ENCODE measurements around the gene SKAP1. TPM values are rescaled to one million over a fixed set of nuclear protein-coding genes. Genes with fewer than 3 reads are reported as not detected.
"Not testable (repeated sequence)": the region's sequence is repeated elsewhere in the genome, so short reads cannot be mapped to it uniquely, and the experiment has no call there.

Gene SKAP1
- total RNA-seq, 4 donors from 2014 or later = 1.1 to 12.1 (median 1.8) TPM; not detected in 1

DNA sequence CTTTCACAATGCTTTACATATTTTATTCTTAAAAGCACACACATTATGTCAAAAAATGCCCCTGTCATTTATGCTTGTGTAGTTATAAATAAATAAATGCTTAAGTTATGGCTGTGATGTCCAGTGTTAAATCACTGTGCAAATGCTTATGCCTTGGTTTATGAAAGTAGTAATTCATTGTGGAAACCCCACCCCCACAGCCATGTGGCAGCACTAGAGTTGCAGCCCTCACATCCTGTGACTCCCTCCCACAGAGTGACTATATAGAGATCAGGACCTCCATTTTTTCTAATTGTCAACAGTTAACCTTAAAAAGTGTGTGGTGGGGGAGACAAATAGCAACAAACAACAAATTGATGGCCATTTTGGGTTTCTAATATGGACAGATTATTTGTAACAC is 2.4 kb downstream of the SKAP1 start:
- no peak for TF ChIP-seq EP300 (IDR thresholded peaks at IDR 0.05)
- no peak for TF ChIP-seq POLR2AphosphoS5 (IDR thresholded peaks at IDR 0.05)
- no peak for TF ChIP-seq POLR2A (IDR thresholded peaks at IDR 0.05)
- Histone ChIP-seq H3K27me3 (peaks cover 43% of the 10 kb centered on the region), H3K9me3 (no peaks in the 10 kb centered on the region), H3K4me1 (peaks cover 0 to 7% (median 0%) of the 10 kb centered on the region in 3 donors), H3K36me3 (no peaks in the 10 kb centered on the region), H3K4me3 (no peak overlapping the region), H3K27ac (no peak overlapping the region)
- no peak for ATAC-seq

DNA sequence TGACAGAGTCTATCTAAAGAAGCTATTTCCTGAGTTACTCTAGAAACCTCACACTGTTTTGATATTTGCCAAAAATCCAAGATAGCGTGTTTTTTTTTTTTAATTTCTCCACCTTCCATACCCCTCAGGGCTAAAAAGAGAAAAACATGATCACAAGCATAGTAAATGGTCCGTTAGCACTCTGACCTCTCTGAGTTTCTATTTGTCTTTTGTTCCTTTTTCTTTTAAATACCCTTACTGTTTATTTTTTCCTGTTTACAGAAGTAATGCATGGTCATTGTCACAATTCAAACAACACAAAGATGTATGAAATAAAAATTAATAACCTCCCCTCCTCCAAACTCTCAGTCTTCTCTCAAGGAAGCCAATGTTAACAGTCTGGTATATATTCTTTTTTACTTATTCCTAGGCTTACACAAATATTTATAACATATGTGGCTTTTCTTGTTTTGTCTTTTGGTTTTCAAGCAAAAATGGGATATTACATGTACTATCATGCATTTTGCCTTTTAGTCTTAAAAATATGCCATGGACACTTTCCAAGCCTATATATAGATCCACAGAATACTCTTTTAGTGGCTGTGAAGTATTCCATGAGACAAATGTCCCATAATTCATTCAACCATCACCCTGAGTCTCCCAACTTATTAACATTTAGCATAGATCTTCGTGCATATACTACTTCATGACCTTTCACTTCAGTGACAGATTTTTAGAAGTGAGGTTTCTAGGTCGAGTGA is 3.1 kb downstream of the SKAP1 start:
- TF ChIP-seq POLR2AphosphoS5 (IDR thresholded peaks at IDR 0.05) = no peak
- TF ChIP-seq POLR2A (IDR thresholded peaks at IDR 0.05) = no peak
- TF ChIP-seq, protein P1, sequence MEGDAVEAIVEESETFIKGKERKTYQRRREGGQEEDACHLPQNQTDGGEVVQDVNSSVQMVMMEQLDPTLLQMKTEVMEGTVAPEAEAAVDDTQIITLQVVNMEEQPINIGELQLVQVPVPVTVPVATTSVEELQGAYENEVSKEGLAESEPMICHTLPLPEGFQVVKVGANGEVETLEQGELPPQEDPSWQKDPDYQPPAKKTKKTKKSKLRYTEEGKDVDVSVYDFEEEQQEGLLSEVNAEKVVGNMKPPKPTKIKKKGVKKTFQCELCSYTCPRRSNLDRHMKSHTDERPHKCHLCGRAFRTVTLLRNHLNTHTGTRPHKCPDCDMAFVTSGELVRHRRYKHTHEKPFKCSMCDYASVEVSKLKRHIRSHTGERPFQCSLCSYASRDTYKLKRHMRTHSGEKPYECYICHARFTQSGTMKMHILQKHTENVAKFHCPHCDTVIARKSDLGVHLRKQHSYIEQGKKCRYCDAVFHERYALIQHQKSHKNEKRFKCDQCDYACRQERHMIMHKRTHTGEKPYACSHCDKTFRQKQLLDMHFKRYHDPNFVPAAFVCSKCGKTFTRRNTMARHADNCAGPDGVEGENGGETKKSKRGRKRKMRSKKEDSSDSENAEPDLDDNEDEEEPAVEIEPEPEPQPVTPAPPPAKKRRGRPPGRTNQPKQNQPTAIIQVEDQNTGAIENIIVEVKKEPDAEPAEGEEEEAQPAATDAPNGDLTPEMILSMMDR (IDR thresholded peaks at IDR 0.05) = no peak
- TF ChIP-seq EP300 (IDR thresholded peaks at IDR 0.05) = no peak
- Histone ChIP-seq H3K27ac (no peak overlapping the region), H3K27me3 (peaks cover 36% of the 10 kb centered on the region), H3K9me3 (no peaks in the 10 kb centered on the region), H3K4me1 (peaks cover 0 to 7% (median 0%) of the 10 kb centered on the region in 3 donors), H3K4me3 (no peak overlapping the region), H3K36me3 (no peaks in the 10 kb centered on the region)
- ATAC-seq = no peak
- WGBS, 2 donors (ENCODE audit: low coverage in 1 of 2) = 77 to 93% methylated on average over 4 of the region's 4 CpGs

DNA sequence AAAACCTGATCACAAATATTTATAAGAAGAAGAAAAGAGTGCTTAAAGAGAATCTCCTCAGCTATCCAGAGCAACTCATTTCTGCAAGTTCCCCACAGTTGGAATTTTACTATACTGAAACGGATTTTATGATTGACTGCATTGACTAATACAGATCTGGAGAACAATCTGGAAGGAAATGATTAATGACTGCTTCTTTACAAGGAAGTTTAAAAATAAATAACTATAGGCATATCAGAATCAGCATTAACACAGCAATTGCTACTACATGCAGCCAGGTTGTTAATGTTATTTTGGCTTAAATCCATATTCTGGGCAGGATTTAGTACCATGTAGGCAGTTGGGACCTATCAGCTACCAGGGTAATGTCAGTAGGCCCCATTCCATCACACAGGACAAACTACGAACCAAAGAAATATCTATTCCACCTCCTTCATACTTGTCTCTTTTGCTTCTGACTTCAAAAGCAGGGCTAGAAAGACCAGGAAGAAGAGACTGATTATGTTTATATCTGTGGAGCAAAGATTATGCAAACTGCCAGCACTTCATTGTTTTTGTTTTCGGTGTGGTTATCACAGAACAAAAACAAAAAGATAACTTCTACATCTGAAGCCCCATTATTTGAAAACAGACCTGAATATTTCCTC is 3.9 kb downstream of the SKAP1 start:
- Histone ChIP-seq H3K36me3 (no peaks in the 10 kb centered on the region), H3K27ac (no peak overlapping the region), H3K4me1 (peaks cover 0 to 7% (median 0%) of the 10 kb centered on the region in 3 donors), H3K4me3 (no peak overlapping the region), H3K9me3 (no peaks in the 10 kb centered on the region), H3K27me3 (peaks cover 28% of the 10 kb centered on the region)
- TF ChIP-seq, protein P1 (IDR thresholded peaks at IDR 0.05) = no peak
- no peak for TF ChIP-seq EP300 (IDR thresholded peaks at IDR 0.05)
- TF ChIP-seq POLR2A (IDR thresholded peaks at IDR 0.05) = no peak
- 72 to 77% methylated on average over 3 of the region's 3 CpGs for WGBS, 2 donors (ENCODE audit: low coverage in 1 of 2)
- ATAC-seq = no peak

DNA sequence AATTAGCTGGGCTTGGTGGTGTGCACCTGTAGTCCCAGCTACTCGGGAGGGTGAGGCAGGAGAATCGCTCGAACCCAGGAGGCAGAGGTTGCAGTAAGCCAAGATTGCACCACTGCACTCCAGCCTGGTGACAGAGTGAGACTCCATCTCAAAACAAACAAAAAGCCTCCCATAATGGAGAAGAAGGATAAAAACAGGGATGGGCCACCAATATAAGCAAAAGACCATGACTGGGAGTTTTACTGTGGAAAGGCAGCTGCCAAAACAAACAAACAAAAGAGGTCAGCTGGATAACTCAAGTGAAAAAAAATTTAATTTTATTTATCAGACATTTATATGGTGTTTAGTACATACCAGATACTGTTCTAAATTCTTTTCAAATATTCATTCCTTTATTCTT is 8.0 kb downstream of the SKAP1 start:
- H3K4me3 ChIP-seq, ATAC-seq, H3K9me3 ChIP-seq, H3K4me1 ChIP-seq, H3K36me3 ChIP-seq, H3K27ac ChIP-seq: not testable (repeated sequence)
- peaks cover 14% of the 10 kb centered on the region for H3K27me3 ChIP-seq
- WGBS, 2 donors (ENCODE audit: low coverage in 1 of 2) = 60% methylated on average over 2 of the region's 3 CpGs; no CpG with 5 or more reads in 1 of the 2 donors

DNA sequence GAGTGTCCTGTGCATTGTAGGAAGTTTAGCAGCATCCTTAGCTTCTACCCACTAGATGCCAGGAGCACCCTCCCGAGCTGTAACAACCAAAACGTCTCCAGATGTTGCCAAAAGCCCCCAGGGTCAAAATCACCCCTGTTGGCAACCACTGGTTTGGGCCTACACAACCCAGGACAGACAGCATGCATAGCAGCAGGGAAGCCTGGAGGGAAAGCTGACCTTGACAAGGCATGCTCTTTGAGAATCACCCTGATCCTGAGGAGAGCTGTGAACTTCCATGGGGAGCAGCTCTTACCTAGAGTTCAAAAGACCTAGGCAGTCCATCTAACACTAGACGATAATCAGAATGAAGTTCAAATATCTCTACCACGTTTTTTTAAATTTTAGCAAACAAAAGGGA is 9.2 kb downstream of the SKAP1 start:
- Histone ChIP-seq H3K36me3 (no peaks in the 10 kb centered on the region), H3K27ac (no peak overlapping the region), H3K27me3 (peaks cover 26% of the 10 kb centered on the region), H3K4me1 (no peaks in the 10 kb centered on the region), H3K9me3 (no peaks in the 10 kb centered on the region), H3K4me3 (no peak overlapping the region)
- WGBS, 2 donors (ENCODE audit: low coverage in 1 of 2) = 92 to 95% methylated on average over 2 of the region's 4 CpGs
- TF ChIP-seq EP300 (IDR thresholded peaks at IDR 0.05) (no peak), POLR2A (IDR thresholded peaks at IDR 0.05) (no peak), POLR2AphosphoS5 (IDR thresholded peaks at IDR 0.05) (no peak)
- TF ChIP-seq, protein P1 (IDR thresholded peaks at IDR 0.05) = no peak
- no peak for ATAC-seq

DNA sequence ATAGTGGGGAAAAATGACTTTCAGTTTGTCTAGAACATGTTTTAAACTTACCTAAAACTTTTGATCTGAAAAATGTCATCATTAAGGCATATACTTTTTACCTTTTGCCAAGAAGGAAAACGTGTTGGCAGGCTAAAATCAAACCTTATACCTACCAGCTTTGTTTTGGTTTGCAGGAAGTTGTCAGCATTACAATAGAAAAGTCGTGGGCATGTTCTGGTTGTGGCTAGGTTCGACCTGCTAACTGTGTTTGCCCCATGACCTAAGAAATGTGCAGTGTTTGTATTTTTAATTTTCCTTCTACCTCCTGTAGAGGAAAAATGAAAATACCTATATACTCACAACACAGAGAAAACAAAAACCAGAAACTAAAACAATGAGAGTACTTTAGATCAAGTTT is 13.0 kb downstream of the SKAP1 start:
- Histone ChIP-seq H3K4me1 (no peaks in the 10 kb centered on the region), H3K27ac (no peak overlapping the region), H3K9me3 (no peaks in the 10 kb centered on the region), H3K36me3 (no peaks in the 10 kb centered on the region), H3K27me3 (peaks cover 52% of the 10 kb centered on the region), H3K4me3 (no peak overlapping the region)
- TF ChIP-seq, protein P1 (IDR thresholded peaks at IDR 0.05) = no peak
- TF ChIP-seq POLR2A (IDR thresholded peaks at IDR 0.05) (no peak), POLR2AphosphoS5 (IDR thresholded peaks at IDR 0.05) (no peak), EP300 (IDR thresholded peaks at IDR 0.05) (no peak)
- WGBS, 2 donors (ENCODE audit: low coverage in 1 of 2) = 17 to 20% methylated on average over 3 of the region's 3 CpGs
- ATAC-seq = no peak

Measured in gastroesophageal sphincter (tissue), 4 donors.